CD4-positive, alpha-beta T cell (primary cell): ENCODE measurements around the gene CYP4F2. TPM values are rescaled to one million over a fixed set of nuclear protein-coding genes. Genes with fewer than 3 reads are reported as not detected.

Experiments used
- ATAC-seq: fragments of 200-7000 bp; cut with Tn5 transposase; one replicate; pipeline ENCODE4 v1.10.0; 2022; ENCODE audit warnings: mild to moderate bottlenecking; ENCODE audit not compliant: poor library complexity
- CTCF ChIA-PET: fragments of 350-600 bp; sonication (Branson Sonifier 250); formaldehyde crosslinking; loops from one replicate; lab custom pipeline; 2021; ENCODE audit warnings: antibody characterized with exemption, inconsistent platforms; lab: Charles Lee
- POLR2A ChIA-PET: fragments of 350-600 bp; sonication (Branson Sonifier 250); formaldehyde crosslinking; loops from one replicate; lab custom pipeline; 2021; ENCODE audit warnings: antibody characterized with exemption, inconsistent platforms; lab: Charles Lee
- DNase-seq, 14 experiments: peaks; one replicate each; pipeline ENCODE4 v3.0.0-alpha.2; 2013 to 2020; ENCODE audit warnings: mixed read lengths in 2 of 14
- H3K27ac ChIP-seq, 2 donors: one replicate each; pipeline versions ENCODE4 v1.5.1 to v1.7.0; 2013; ENCODE audit warnings: low read length in 2 of 2, low read depth in 1 of 2, mild to moderate bottlenecking in 1 of 2
- H3K27me3 ChIP-seq, 2 experiments: 1 replicate in 1 of 2; 2 replicates in 1 of 2; pipeline versions ENCODE4 v1.6.1 to v1.7.0; 2013; ENCODE audit warnings: low read length in 2 of 2, control low read depth in 1 of 2, mild to moderate bottlenecking in 1 of 2, moderate library complexity in 1 of 2; ENCODE audit not compliant: insufficient read depth in 2 of 2, control insufficient read depth in 1 of 2
- H3K36me3 ChIP-seq: one replicate; pipeline ENCODE4 v1.6.1; 2013; ENCODE audit warnings: low read length, control low read depth; ENCODE audit not compliant: insufficient read depth
- H3K4me1 ChIP-seq: one replicate; pipeline ENCODE4 v1.6.1; 2013; ENCODE audit warnings: low read length, control low read depth; ENCODE audit not compliant: insufficient read depth
- H3K4me3 ChIP-seq: one replicate; pipeline ENCODE4 v1.5.1; 2013; ENCODE audit warnings: mild to moderate bottlenecking, low read length, moderate library complexity
- H3K9me3 ChIP-seq, 2 experiments: 1 replicate in 1 of 2; 2 replicates in 1 of 2; pipeline versions ENCODE4 v1.6.1 to v1.7.0; 2013; ENCODE audit warnings: low read length in 2 of 2, mild to moderate bottlenecking in 2 of 2, control low read depth in 1 of 2, moderate library complexity in 1 of 2; ENCODE audit not compliant: control insufficient read depth in 1 of 2, insufficient read depth in 1 of 2
- H3K27ac Mint-ChIP-seq: one replicate; pipeline ENCODE4 v1.8.0; 2020; ENCODE audit warnings: mixed read lengths
- H3K27me3 Mint-ChIP-seq: one replicate; pipeline ENCODE4 v1.8.0; 2021; ENCODE audit warnings: mixed read lengths
- H3K36me3 Mint-ChIP-seq: one replicate; pipeline ENCODE4 v1.8.0; 2021; ENCODE audit warnings: low read depth, mixed read lengths
- H3K4me1 Mint-ChIP-seq: one replicate; pipeline ENCODE4 v1.8.0; 2021; ENCODE audit warnings: low read depth, mixed read lengths
- H3K4me3 Mint-ChIP-seq: one replicate; pipeline ENCODE4 v1.8.0; 2020; ENCODE audit warnings: mild to moderate bottlenecking, mixed read lengths
- H3K9me3 Mint-ChIP-seq: one replicate; pipeline ENCODE4 v1.8.0; 2020; ENCODE audit warnings: mixed read lengths
- CTCF ChIP-seq: fragments of 200-600 bp; IDR thresholded peaks from one replicate; pipeline ENCODE4 v1.8.0; 2022; ENCODE audit warnings: antibody characterized with exemption, mild to moderate bottlenecking
- intact Hi-C, 2 experiments: fragments of 100-400 bp; cut with DNase I in 1 of 2; cut with micrococcal nuclease in 1 of 2; formaldehyde crosslinking; loops; one replicate each; pipeline versions ENCODE4 v1.15.1 to v1.9.0; 2023 to 2025; cut with DNase I, micrococcal nuclease
- total RNA-seq, 174 experiments: library from RNA in 2 of 174; stranded (reverse) in 2 of 174; gene quantifications; one replicate each; pipeline ENCODE4 v1.2.3 and lab custom pipeline; 2021 to 2026

The CYP4F2 gene
- total RNA-seq, 2 experiments from 2014 or later, result not detected

GRCh38 chr19:15922021-15922420 is 24.1 kb upstream of the CYP4F2 start:
- ATAC-seq (no peak), DNase-seq (no peak)
- Mint-ChIP-seq H3K36me3 (no peaks in the 10 kb centered on the region), H3K4me1 (no peaks in the 10 kb centered on the region), H3K4me3 (no peak overlapping the region), H3K9me3 (no peaks in the 10 kb centered on the region), H3K27ac (no peak overlapping the region), H3K27me3 (peaks cover 77% of the 10 kb centered on the region)
- ChIA-PET POLR2A (no interaction called here), CTCF (no interaction called here)
- Histone ChIP-seq H3K4me1 (no peaks in the 10 kb centered on the region), H3K9me3 (no peaks in the 10 kb centered on the region), H3K27me3 (peaks cover 25 to 29% of the 10 kb centered on the region in 2 experiments), H3K36me3 (no peaks in the 10 kb centered on the region), H3K4me3 (no peak overlapping the region), H3K27ac (no peak overlapping the region)
- intact Hi-C loops, result no loop called here
- no peak for TF ChIP-seq CTCF

- Histone ChIP-seq H3K27ac (no peak overlapping the region), H3K9me3 (peaks cover 6 to 11% of the 10 kb centered on the region in 2 experiments), H3K27me3 (peaks cover 17 to 19% of the 10 kb centered on the region in 2 experiments), H3K4me3 (no peak overlapping the region), H3K4me1 (no peaks in the 10 kb centered on the region), H3K36me3 (no peaks in the 10 kb centered on the region)
- Mint-ChIP-seq H3K27ac (no peak overlapping the region), H3K36me3 (no peaks in the 10 kb centered on the region), H3K4me3 (no peak overlapping the region), H3K4me1 (no peaks in the 10 kb centered on the region), H3K9me3 (peaks cover 3% of the 10 kb centered on the region), H3K27me3 (peaks cover 69% of the 10 kb centered on the region)
- no peak for ATAC-seq
- CTCF ChIA-PET, result no interaction called here
- POLR2A ChIA-PET, result no interaction called here
- TF ChIP-seq CTCF, result no peak
- intact Hi-C loops, result no loop called here
- no peak for DNase-seq
Measured at GRCh38 chr19:15919243-15919642, 21.4 kb upstream of the CYP4F2 start.

DNA sequence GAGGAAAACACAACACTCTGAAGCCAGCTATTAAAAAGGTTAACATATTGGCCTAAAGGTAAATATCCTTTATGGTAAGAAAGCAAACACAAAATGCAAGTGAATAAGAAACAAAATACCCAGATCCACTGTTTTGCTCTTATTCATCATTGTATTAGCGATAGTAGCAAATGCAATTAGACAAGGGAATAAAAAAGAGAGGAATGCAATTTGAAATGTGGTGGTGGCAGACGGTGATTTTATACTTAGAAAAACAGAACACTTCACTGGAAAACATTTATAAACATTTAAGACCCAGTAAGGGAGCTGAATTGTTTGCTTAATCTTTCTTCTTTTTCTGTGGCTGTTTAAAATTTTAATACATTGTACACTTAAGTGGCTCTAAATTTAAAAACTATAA is 17.2 kb upstream of the CYP4F2 start:
- H3K4me3 Mint-ChIP-seq, result no peak overlapping the region
- H3K9me3 ChIP-seq, result peaks cover 11 to 18% of the 10 kb centered on the region in 2 experiments
- no peak for TF ChIP-seq CTCF
- peaks cover 71% of the 10 kb centered on the region for H3K27me3 Mint-ChIP-seq
- H3K27me3 ChIP-seq, result peaks cover 33 to 50% of the 10 kb centered on the region in 2 experiments
- H3K36me3 ChIP-seq, result no peaks in the 10 kb centered on the region
- ATAC-seq, result no peak
- no peak overlapping the region for H3K27ac Mint-ChIP-seq
- no peak for DNase-seq
- ChIA-PET POLR2A (no interaction called here), CTCF (no interaction called here)
- no peaks in the 10 kb centered on the region for H3K4me1 Mint-ChIP-seq
- H3K4me3 ChIP-seq, result no peak overlapping the region
- H3K27ac ChIP-seq, result no peak overlapping the region
- H3K36me3 Mint-ChIP-seq, result no peaks in the 10 kb centered on the region
- intact Hi-C loops, result no loop called here
- H3K9me3 Mint-ChIP-seq, result peaks cover 3% of the 10 kb centered on the region
- peaks cover 3% of the 10 kb centered on the region for H3K4me1 ChIP-seq
